GM21528 (cell line): Measurements from ENCODE around the gene DCLK2.
A peak's percentile ranks its signal among the peaks of the same experiment; 100 is the strongest.

Experiments
- ATAC-seq: cut with Tn5 transposase; IDR thresholded peaks from one replicate; pipeline ENCODE4 v1.9.1; 2021; ENCODE audit warnings: mild to moderate bottlenecking, moderate library complexity; ENCODE audit not compliant: unreplicated experiment, low FRiP score

Gene DCLK2

GRCh38 chr4:150068300-150068960, 9.8 kb upstream of the DCLK2 start:
- ATAC-seq: no peak

DNA sequence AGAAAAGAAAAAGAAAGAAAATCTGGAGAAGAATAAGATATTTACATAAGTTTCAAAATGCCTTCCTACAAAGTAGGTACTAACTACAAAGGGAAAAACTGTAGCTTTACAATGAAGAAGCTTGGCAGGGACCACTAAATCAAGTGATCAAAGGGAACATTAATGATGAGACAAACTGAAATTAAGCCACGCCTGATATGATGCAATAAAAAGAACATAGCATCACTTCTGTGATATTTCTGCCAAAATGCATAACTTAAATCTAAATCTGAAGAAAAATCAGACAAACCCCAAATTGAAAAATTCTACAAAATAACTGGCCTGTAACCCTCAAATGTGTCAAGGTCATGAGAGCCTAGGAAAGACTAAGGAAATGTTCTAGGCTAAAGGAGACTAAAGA, 8.9 kb upstream of the DCLK2 start:
- ATAC-seq: no peak

DNA sequence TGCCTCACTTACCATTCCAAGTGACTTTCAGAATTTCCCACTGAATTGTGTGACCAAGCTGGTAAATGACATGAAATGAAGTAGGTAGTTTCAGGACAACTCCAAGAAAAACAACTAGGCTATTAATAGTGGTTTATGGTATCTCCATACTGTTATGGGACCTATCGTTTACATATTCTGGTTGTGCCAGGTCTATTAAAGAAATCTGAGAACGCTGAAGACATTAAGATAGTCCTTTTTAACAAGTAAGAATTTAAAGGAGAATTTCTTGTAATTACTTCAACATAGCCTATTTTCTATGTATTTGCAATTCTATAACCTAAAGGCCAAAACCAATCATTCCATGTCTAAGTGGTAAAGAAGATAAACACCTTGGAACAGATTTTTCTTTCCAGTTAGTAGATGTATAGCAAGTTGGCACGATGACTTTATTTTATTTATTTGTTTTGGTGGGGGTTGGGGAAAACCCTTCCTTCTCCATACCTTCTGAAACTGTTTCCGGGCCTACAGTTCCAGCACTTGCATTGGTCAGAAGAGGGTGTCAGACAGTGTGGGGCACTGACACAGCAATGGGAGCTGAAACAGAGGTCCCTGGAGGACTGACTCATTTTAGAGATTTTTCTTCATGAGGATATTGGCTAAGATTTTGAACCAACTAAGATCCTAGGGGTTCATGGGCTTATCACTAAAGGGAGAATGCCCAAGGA, 7.6 kb upstream of the DCLK2 start:
- ATAC-seq: no peak

- ATAC-seq: no peak
Observed at GRCh38 chr4:150072471-150072870, 5.8 kb upstream of the DCLK2 start.

GRCh38 chr4:150072906-150073714, 5.1 kb upstream of the DCLK2 start:
- no peak for ATAC-seq

- no peak for ATAC-seq
Observed at GRCh38 chr4:150074064-150074463, 4.2 kb upstream of the DCLK2 start.

- ATAC-seq: no peak
Observed at GRCh38 chr4:150078579-150079080, 385 bp downstream of the DCLK2 start.

GRCh38 chr4:150079081-150079581, 886 bp downstream of the DCLK2 start:
- ATAC-seq: no peak

- no peak for ATAC-seq
Observed at GRCh38 chr4:150080337-150080736, 2.1 kb downstream of the DCLK2 start.

DNA sequence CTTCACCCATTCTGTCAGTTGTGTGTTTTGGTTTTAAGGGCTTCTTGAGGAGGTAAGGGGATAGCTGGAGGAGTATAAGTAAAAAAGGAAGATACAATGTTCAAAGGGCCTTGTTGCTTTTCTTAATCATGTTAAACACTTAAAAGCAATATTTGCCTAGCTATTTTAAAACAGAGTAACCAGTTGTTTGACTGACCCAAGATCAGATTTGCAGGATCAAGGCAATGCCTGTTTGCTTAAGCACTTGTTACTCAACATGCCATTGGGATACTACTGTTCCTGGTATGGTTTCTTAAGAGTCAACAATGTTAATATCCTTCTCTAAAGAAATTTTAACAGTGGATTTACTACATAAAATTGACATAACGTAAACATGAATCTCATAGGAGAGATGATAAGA, 2.6 kb downstream of the DCLK2 start:
- ATAC-seq: no peak

DNA sequence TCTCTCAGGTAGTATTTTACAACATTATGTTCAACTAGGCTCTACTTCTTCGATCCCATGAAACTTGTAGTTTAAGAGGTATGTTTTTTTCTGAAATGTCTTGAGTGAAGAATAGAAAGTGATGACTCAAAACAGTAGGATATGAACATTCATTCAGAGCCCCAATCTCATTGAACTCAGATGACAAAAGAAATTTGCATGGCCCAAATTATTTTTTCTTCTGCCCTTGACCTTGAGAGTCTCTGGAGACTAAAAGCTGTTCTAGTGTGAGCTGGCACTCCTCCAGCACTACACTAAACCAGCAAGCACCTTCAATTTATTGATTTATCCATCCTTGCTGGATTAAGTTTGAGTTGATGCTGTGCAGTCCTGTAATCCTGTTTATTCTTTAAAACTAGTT, 4.0 kb downstream of the DCLK2 start:
- peak; percentile 77 for ATAC-seq

DNA sequence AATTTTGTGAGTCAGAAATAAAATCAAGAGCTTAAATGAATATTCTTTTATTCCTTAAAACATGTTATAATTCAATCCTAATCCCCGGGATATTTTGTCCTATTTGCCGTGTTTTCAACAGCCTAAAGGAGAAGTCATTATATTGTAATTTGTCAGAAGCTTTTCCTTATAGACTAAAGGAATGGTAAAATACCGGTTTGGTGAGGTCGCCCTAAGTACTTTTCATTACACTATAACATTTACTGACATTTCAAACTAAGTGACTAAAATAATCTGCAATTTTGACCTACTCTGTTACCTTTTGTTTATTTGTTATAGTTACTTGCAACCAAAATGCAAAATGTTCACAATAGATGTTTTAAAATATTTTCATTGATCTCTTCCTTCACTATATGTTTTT, 8.8 kb downstream of the DCLK2 start:
- ATAC-seq: no peak

DNA sequence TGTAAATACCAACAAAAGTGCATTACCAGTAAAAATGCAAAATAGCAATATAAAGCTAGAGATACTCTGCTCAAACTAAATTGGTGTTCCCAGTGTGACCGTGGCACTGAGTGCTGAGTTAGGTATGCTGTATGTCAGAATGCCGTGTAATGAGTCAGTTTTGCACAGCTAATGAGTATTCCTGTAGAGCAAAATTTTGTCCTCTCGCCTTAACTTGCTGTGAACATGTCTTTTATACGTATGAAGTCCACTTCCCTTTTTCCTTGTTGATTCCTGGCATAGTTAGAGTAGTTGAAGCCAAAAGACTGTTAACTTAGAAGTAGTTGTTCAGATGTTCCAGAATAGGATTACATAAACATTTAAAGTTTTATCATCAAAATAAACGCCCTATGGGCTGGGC, 11.5 kb downstream of the DCLK2 start:
- ATAC-seq: no peak

- ATAC-seq: no peak
Observed at GRCh38 chr4:150090836-150091235, 12.6 kb downstream of the DCLK2 start.

DNA sequence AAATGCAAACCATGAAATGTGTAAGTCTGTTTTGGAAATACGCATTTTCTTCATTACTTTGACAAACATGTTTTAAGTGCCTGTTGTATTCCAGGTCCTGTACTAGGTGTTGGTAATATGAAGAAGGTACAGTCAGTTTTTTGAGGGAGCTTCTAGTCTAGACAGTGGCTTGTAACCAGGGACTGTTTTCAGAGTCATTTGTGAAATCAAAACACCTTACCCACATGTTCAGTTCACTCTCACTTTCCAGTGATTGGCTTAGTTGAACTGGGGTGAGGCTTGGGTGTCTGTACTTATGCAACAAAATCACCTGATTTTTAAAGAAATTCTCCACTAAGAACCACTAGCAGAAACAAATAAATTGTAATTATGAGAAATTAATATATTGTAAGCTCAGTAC, 16.4 kb downstream of the DCLK2 start:
- no peak for ATAC-seq

DNA sequence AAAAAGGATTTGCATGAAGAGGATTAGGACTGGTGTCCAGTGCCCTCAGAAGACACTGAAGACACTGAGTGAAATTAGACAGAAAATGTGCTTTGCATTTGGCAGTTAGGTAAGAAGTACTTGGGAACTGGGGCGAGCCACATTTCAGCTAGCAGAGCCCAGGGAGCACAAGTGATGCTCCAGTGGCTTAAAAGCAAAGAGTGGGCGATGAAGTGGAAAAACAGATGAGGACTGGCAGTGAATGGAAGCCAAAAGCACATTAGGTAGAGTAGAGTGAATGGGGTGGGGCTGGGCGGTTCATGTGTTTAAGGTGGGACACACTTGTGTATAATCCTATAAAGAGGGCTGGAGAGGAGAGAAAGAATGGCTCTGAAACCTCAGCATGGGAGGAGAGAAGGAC, 18.4 kb downstream of the DCLK2 start:
- no peak for ATAC-seq

DNA sequence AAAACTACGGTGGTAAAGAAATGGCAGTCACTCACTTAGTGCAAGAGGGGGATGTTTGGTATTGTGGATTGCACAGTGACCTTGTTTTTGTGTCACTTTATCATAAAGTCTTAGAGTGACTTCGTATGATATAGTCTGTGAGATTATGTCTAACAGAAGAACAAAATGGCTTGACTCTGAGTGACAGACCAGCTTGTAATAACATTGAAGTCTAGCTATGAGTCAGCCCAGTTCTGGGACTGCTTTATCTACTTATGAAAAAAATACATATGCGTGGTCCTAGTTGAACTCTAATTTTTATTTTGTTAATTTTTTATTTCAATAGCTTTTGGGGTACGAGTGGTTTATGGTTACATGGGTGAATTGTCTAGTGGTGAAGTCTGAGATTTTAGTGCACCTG, 20.0 kb downstream of the DCLK2 start:
- ATAC-seq: no peak

- no peak for ATAC-seq
Observed at GRCh38 chr4:150104404-150105027, 26.3 kb downstream of the DCLK2 start.

DNA sequence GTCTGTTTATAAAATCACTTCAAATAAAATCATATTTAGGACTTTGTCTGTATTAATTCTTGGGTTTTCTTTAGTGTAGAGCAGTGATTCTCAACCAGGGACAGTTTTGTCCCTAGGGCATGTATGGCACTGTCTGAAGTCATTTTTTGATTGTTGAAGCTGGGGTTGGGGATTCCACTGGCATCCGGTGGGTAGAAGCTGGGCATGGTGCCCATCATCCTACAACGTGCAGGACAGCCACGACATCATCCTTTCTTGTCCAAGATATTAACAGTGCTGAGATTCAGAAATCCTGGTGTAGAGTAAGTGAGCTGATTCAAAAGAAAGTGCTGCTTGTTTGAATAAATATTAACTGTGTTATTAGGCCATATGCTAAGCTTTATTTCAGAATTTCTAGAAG, 28.6 kb downstream of the DCLK2 start:
- no peak for ATAC-seq

DNA sequence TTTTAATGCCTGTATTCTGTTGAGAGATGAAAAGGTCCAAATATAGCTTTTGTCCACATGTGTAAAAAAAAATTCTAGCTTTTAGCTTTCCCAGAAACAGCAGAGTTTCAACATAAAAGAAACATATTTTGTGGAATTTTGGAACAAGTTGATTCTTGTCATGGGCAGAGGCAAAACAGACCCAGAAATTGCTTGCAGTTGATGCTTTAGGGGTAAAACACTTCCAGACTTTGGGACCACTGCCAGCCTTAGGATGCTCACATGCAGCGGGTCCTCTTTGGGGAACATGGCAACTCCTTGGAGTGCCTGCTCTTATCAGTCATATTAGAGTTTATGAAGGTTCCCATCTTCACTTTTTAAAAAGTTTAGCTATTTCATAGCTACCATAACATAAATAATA, 30.4 kb downstream of the DCLK2 start:
- no peak for ATAC-seq

DNA sequence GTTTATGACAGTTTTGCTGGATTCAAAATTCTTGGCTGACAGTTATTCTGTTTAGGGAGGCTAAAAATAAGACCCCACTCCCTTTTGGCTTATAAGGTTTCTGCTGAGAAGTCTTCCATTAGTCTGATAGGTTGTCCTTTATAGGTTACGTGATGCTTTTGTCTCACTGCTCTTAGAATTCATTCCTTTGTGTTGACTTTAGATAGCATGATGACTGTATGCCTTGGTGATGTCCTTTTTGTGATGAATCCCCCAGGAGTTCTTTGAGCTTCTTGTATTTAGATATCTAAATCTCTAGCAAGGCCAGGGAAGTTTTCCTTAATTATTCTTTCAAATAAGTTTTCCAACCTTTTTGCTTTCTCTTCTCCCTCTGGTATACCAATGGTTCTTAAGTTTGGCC, 36.4 kb downstream of the DCLK2 start:
- no peak for ATAC-seq
